IPS DF 6.9 (cell line): Measurements from ENCODE around the gene SH2D6.

Experiments
- DNase-seq: peaks from one replicate; pipeline ENCODE4 v3.0.0-alpha.2; 2013; ENCODE audit warnings: low read depth, low spot score
- H3K27ac ChIP-seq: one replicate; pipeline ENCODE4 v1.5.1; 2013; ENCODE audit warnings: low read length, control low read depth
- H3K27me3 ChIP-seq: 2 replicates; pipeline ENCODE4 v1.6.1; 2013; ENCODE audit warnings: mild to moderate bottlenecking, low read length; ENCODE audit not compliant: control insufficient read depth, insufficient read depth
- H3K36me3 ChIP-seq: 2 replicates; pipeline ENCODE4 v1.6.1; 2013; ENCODE audit warnings: low read length; ENCODE audit not compliant: control insufficient read depth, insufficient read depth
- H3K4me1 ChIP-seq: 2 replicates; pipeline ENCODE4 v1.6.1; 2013; ENCODE audit warnings: low read length; ENCODE audit not compliant: control insufficient read depth, insufficient read depth
- H3K4me3 ChIP-seq: 2 replicates; pipeline ENCODE4 v1.5.1; 2013; ENCODE audit warnings: mild to moderate bottlenecking, low read length
- H3K9me3 ChIP-seq: 2 replicates; pipeline ENCODE4 v1.6.1; 2013; ENCODE audit warnings: low read length, inconsistent platforms; ENCODE audit not compliant: control insufficient read depth, insufficient read depth
- WGBS: extraction: QIAGEN DNeasy Blood & Tissue Kit; methylation state at CpG from one replicate; pipeline ENCODE4 v1.1.7; 2013; ENCODE audit warnings: mixed read lengths, missing lambda C conversion rate; ENCODE audit not compliant: insufficient read length, insufficient coverage; 5-methylcytosine and 5-hydroxymethylcytosine counted together

Gene SH2D6

DNA sequence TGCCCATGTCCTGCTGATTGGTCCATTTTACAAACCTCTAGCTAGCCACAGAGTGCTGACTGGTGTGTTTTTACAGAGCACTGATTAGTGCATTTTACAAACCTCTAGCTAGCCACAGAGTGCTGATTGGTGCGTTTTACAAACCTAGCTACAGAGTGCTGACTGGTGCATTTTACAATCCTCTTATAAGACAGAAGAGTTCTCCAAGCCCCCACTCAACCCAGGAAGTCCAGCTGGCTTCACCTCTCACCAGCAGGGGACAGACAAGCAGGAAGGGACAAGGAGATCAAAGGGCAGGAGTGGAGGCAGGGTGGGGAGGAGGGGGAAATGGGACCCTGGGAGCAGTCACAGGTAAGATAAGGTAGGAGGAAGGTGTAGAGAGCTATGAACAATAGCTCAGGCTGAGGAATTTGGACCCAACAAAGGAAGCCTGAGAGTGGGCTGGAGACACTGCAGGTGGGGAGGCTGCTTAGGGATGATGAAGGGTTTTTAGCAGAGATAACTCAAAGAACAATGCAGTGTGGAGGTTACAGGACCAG is 37.1 kb downstream of the SH2D6 start:
- Histone ChIP-seq H3K27me3 (no peaks in the 10 kb centered on the region), H3K4me1 (peaks cover 13% of the 10 kb centered on the region; the same call in 1 of the 2 replicates), H3K9me3 (no peaks in the 10 kb centered on the region), H3K36me3 (no peaks in the 10 kb centered on the region), H3K4me3 (no peak overlapping the region), H3K27ac (no peak overlapping the region)
- no peak for DNase-seq
- WGBS = no CpG with 5 or more reads among the region's 1 CpG

DNA sequence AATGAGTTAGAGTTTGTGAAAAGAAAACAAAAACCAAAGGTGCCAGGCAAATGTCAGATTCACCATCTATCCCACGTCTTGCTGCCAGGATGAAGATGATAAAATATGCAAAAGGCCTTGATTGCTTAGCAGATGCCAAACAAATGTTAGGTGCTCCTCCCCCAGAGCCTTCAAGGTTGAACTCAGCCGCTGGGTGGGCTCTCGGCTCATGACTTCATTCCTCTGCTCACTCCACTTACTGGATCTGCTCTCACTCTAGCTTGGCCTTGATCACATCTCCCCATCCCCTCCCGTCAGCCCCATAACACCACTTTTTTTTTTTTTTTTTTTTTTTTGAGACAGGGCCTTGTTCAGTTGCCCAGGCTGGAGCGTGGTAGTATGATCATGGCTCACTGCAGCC is 38.5 kb downstream of the SH2D6 start:
- Histone ChIP-seq H3K9me3 (no peaks in the 10 kb centered on the region), H3K27me3 (no peaks in the 10 kb centered on the region)

DNA sequence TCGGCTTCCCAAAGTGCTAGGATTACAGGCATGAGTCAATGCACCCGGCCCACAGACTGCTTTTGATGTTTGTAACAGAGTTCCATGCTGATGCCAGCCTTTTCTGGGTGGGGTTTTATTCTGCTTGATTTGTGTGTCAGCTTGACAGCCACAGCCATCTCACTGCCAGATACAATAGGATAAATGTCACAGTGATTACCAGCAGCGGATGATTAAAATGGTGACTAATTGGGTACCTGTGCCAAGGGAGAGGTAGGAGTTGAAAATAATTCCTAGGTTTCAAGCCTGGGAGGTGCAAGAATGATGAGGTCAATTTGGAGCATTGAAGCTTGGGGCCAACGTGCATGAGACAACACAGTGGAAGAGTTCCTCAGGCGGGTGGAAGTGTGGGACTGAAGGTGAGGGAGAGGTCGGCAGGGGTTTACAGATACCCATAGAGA is 39.4 kb downstream of the SH2D6 start:
- DNase-seq = no peak
- no peaks in the 10 kb centered on the region for H3K9me3 ChIP-seq
- H3K27ac ChIP-seq = no peak overlapping the region
- H3K4me3 ChIP-seq = no peak overlapping the region
- WGBS = no CpG with 5 or more reads among the region's 6 CpGs
- H3K4me1 ChIP-seq = peaks cover 13% of the 10 kb centered on the region; the same call in 1 of the 2 replicates
- H3K36me3 ChIP-seq = no peaks in the 10 kb centered on the region
- no peaks in the 10 kb centered on the region for H3K27me3 ChIP-seq

More for the DNA sequence above, 38.5 kb downstream of the SH2D6 start:
- Histone ChIP-seq H3K4me3 (no peak overlapping the region), H3K4me1 (peaks cover 13% of the 10 kb centered on the region; the same call in 1 of the 2 replicates), H3K27ac (no peak overlapping the region), H3K36me3 (no peaks in the 10 kb centered on the region)
- DNase-seq = no peak
- no CpG with 5 or more reads among the region's 5 CpGs for WGBS

DNA sequence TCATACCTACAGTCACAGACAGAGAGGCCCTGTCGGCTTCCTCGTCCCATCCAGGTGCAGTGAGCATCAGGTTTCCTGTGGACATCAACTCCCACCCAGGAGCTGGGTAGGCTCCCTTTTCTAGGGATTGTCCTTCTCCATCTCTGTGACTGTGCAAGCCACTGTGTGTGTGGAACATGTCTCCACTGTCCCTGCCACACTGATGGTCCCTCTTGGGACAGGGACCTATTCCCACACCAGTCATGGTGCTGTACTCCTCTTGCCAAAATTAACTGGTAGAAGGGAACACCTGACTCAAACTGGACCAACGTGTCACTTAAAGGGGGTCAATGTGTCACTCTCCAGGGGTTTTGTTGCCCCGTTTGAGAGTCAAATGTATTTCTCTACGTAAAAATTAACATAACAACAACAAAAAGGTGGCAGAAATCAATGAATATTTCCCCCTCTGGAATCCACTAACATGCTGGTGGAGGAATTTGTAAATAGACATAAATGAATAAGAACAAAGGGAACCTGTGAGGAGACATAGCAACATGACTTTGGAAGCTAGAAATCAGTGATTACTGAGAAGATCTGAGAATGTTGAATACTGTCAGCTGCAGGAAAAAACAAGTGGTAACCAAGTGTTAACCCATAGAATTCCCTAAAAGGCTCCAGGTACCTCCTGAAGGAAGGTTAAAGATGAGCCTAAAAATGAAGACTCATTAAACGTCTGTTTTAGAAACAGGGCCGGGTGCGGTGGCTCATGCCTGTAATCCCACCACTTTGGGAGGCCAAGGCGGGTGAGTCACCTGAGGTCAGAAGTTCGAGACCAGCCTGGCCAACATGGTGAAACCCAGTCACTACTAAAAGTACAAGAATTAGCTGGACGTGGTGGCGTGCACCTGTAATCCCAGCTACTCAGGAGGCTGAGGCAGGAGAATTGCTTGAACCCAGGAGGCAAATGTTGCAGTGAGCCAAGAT is 40.4 kb downstream of the SH2D6 start:
- DNase-seq = peak; percentile 41
- H3K27me3 ChIP-seq = no peaks in the 10 kb centered on the region
- no CpG with 5 or more reads among the region's 12 CpGs for WGBS
- peaks cover 13% of the 10 kb centered on the region; the same call in 1 of the 2 replicates for H3K4me1 ChIP-seq
- no peaks in the 10 kb centered on the region for H3K36me3 ChIP-seq
- H3K9me3 ChIP-seq = no peaks in the 10 kb centered on the region
- no peak overlapping the region for H3K27ac ChIP-seq
- no peak overlapping the region for H3K4me3 ChIP-seq

DNA sequence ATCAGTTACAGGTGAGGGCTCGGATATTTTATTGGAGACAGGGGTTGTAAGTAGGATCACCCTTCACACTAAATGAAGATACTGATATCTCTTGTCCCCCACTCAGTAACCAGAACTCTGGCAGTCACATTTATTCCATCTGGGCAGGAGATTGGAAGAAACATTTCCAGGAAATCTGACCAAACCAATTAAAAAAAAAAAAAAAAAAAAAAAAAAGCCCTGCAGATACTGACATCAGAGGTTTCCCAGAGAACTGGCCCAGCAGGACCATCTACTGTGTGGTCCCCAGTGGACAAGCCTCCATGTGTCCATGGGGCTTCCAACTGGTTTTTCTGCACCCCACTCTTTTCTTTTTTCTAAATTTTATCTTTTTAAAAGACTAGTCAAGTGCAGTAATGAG is 41.3 kb downstream of the SH2D6 start:
- Histone ChIP-seq H3K36me3 (no peaks in the 10 kb centered on the region), H3K27ac (no peak overlapping the region), H3K4me3 (no peak overlapping the region), H3K9me3 (no peaks in the 10 kb centered on the region), H3K27me3 (no peaks in the 10 kb centered on the region), H3K4me1 (peaks cover 13% of the 10 kb centered on the region; the same call in 1 of the 2 replicates)
- DNase-seq = no peak
- no CpG with 5 or more reads among the region's 1 CpG for WGBS

DNA sequence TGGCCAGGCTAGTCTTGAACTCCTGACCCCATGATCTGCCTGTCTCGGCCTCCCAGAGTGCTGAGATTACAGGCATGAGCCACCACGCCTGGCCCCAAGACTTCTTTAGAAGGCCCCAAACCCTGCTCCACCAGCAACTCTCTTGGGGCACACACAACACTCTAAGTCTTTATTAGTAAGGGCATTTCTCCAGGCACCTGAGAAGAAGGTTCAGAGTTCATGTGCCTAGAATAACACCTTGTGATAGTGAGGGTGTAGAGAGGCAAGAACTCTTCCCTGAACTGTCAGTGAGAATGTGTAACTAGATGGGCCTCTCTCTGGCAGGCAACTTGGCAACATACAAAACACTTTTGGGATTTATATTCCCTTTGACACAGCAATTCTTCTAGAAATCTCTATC is 43.8 kb downstream of the SH2D6 start:
- Histone ChIP-seq H3K27ac (no peak overlapping the region), H3K9me3 (no peaks in the 10 kb centered on the region), H3K4me3 (no peak overlapping the region), H3K27me3 (no peaks in the 10 kb centered on the region), H3K4me1 (peaks cover 7% of the 10 kb centered on the region; the same call in 1 of the 2 replicates), H3K36me3 (no peaks in the 10 kb centered on the region)
- no CpG with 5 or more reads among the region's 2 CpGs for WGBS
- no peak for DNase-seq

DNA sequence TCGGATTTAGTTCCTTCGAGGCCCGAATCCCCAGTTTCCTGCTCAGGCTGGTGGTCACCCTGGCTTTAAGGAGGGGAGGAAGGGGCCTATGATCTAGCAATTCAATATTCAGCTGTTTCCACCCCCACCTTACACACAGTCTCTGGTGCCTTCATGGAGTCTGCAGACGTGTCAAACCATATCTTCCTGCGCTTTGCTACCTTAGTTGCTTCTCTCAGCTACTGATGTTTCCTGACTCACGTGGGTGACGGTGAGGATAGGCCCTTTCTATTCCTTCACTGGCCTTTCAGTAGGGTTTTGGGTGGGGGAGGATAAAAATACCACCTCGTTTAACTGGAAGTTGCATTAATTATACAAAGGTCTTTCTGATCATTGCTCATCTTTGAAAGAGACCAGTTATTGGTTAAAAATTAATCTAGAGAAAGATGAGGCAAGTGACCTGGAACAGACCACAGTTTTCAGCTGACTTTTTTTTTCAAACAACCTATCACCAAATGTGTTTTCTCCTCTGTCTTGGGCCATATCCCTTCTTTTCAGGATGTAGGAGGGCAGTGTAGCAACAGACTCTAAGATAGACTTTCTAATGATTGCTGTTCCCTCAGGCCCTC is 49.7 kb downstream of the SH2D6 start:
- DNase-seq = no peak
- Histone ChIP-seq H3K27me3 (no peaks in the 10 kb centered on the region), H3K4me1 (peaks cover 4% of the 10 kb centered on the region; the same call in 1 of the 2 replicates), H3K36me3 (no peaks in the 10 kb centered on the region), H3K4me3 (no peak overlapping the region), H3K27ac (no peak overlapping the region), H3K9me3 (no peaks in the 10 kb centered on the region)
- no CpG with 5 or more reads among the region's 8 CpGs for WGBS

DNA sequence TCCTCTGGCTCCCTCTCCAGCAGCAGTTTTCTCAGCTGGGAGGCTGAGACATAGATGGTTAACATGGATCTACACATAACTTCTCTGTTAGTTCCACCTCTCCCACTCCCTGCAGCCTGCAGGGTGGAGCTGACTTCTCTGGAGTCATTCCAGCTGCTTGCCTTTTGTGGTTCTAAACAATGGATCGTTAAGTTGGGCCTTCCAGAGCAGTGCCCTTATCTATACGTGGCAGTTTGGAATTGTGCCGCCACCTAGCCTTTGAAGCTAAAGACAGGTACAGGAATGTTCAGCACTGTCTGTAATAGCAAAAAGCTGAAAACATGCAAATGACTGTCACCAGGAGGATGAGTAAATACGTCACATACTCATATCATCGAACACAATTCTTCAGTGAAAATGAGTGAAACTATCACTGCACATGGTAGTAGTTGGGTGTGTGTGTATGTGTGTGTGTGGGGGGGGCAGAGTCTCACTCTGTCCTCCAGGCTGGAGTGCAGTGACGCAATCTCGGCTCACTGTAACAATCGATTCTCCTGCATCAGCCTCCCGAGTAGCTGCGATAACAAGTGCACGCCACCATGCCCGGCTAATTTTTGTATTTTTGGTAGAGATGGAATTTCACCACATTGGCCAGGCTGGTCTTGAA is 50.3 kb downstream of the SH2D6 start:
- Histone ChIP-seq H3K4me3 (no peak overlapping the region), H3K27ac (no peak overlapping the region), H3K4me1 (peaks cover 4% of the 10 kb centered on the region; the same call in 1 of the 2 replicates), H3K36me3 (no peaks in the 10 kb centered on the region), H3K9me3 (no peaks in the 10 kb centered on the region), H3K27me3 (no peaks in the 10 kb centered on the region)
- DNase-seq = peak; percentile 22
- WGBS = no CpG with 5 or more reads among the region's 12 CpGs

DNA sequence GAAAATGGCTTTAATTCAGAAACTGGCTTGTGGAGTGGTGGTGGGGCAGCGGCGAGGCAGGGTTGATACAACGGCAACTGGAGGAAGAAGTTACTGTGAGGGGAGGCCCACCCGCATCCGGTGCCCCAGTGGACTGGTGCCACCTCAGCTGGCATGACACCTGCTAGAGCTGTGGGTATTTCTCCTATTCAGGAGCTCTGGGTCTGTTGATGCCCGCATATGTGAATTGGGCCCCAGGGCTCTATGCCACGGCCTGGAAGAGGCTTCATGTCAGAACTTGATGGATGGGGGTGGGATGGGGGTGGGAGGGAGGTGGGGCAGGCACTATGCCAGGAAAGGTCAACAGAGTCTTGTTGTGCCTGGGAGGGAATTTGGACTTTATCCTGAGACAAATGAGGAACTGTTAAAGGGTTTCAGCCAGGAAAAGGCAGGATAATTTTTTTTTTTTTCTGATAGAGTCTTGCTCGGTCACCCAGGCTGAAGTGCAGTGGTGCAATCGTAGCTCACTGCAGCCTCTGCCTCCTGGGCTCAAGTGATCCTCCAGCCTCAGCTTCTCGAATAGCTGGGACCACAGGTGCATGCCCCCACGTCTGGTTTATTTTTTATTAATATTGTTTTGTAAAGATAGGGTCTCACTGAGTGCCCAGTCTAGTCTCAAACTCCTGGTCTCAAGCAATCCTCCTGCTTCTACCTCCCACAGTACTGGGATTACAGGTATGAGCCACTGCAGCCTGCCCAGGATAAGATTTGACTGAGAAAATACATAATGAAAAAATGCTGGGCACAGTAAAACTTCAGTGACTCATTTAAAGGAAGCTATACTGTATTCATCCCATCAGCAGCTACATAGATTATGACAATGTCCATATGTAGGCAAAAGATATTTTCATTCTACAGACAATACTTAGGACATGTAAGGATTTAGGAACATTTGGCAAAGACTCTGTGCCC is 52.6 kb downstream of the SH2D6 start:
- WGBS = no CpG with 5 or more reads among the region's 11 CpGs
- no peak for DNase-seq
- Histone ChIP-seq H3K27ac (no peak overlapping the region), H3K36me3 (no peaks in the 10 kb centered on the region), H3K4me3 (no peak overlapping the region), H3K9me3 (no peaks in the 10 kb centered on the region), H3K4me1 (peaks cover 4% of the 10 kb centered on the region; the same call in 1 of the 2 replicates), H3K27me3 (no peaks in the 10 kb centered on the region)
